Rectal smooth muscle tissue (tissue), 1 donor: ENCODE data around the gene DPP6.

Experiments
- H3K27ac ChIP-seq: one replicate; pipeline ENCODE4 v1.7.0; 2013; ENCODE audit warnings: low read depth, low read length, inconsistent platforms
- H3K27me3 ChIP-seq: one replicate; pipeline ENCODE4 v1.7.0; 2013; ENCODE audit warnings: low read length; ENCODE audit not compliant: control insufficient read depth, insufficient read depth
- H3K36me3 ChIP-seq: one replicate; pipeline ENCODE4 v1.7.0; 2013; ENCODE audit warnings: low read length; ENCODE audit not compliant: control insufficient read depth, insufficient read depth
- H3K4me1 ChIP-seq: one replicate; pipeline ENCODE4 v1.7.0; 2013; ENCODE audit warnings: low read length; ENCODE audit not compliant: control insufficient read depth, insufficient read depth
- H3K4me3 ChIP-seq: one replicate; pipeline ENCODE4 v1.7.0; 2013; ENCODE audit warnings: low read length
- H3K9ac ChIP-seq: one replicate; pipeline ENCODE4 v1.7.0; 2013; ENCODE audit warnings: low read length

Gene DPP6

DNA sequence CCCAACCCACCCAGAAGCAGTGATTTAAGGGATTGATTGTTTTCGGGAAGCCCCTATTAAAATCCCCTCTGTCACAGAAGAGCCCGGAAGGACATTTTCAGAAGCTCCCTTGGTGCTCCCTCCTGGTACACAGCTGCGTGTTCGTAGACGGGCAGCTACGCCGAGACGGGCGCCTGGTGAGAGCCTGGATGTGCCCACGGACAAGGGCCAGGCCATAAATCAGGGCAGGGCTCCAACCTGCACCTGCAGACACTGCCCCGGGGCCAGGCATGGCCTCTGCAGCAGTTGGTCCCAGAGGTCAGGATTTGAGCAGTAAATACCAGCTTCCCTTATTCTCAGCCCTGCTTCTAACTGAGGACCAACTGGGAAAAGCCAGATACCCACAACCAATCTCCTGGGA is 843.9 kb downstream of the DPP6 start:
- Histone ChIP-seq H3K4me1 (no peaks in the 10 kb centered on the region), H3K4me3 (no peak overlapping the region), H3K27ac (no peak overlapping the region), H3K36me3 (no peaks in the 10 kb centered on the region), H3K9ac (no peak overlapping the region), H3K27me3 (no peaks in the 10 kb centered on the region)

DNA sequence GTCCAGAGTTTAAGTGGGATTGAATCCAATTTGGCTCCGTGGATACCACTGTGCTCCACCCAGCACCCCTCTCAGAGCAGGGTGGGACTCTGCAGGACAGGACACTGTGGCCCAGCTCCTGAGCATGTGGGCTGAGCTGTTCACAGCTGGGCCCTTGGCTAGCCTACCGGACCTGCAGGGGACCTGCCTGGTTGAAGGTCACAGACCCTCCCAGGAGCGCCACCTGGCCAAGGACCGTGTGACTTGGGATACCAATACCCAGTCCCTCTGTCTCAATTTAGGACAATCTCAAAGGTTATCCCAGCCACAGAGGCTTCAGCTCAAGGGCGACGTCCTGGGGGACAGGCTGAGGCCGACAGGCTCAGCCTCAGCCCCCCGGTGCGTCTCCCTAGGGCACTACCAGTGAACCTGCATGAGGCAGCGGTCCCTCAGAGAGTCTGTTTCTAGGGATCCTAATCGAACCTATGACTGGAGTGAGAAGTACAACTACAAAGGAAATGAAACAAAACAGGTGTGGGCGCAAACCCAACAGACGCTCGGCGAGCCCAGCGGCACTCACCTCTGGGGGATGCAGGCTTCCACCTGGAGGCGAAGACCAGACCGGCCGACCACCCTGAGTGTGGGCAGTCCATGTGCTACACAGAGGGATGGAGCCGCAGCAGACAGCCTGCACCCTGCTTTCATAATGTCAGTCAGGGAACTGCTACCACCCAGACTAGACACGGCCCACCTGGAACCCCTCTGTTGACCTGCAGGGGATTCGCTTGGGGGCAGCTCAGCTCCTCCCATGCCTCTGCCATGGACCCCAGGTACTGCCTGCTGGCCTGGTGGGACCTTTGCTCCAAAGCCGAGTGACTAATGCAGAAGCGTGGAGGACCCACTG is 847.0 kb downstream of the DPP6 start:
- Histone ChIP-seq H3K27ac (no peak overlapping the region), H3K4me1 (no peaks in the 10 kb centered on the region), H3K36me3 (no peaks in the 10 kb centered on the region), H3K27me3 (no peaks in the 10 kb centered on the region), H3K4me3 (no peak overlapping the region), H3K9ac (no peak overlapping the region)

DNA sequence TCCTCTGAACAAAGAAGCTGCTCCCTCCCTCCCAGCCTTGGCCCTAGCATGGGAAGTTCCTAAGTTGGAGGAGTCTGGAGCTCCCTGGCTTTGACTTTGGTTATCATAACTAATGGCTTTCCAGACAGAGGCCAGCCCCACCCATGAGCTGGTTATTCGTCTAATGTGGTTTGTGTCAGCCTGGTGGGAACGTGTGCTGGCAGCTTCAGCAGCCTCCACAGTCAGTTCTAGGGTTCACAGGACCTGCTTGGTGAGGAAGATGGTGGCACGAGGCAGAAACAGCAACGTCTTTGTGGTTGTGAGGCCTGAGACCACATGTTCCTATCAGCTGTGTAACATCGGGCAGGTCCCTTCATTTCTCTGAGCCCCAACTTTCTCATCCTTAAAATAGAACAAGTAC is 847.7 kb downstream of the DPP6 start:
- Histone ChIP-seq H3K4me1 (no peaks in the 10 kb centered on the region), H3K27me3 (no peaks in the 10 kb centered on the region), H3K4me3 (no peak overlapping the region), H3K36me3 (no peaks in the 10 kb centered on the region), H3K9ac (no peak overlapping the region), H3K27ac (no peak overlapping the region)

DNA sequence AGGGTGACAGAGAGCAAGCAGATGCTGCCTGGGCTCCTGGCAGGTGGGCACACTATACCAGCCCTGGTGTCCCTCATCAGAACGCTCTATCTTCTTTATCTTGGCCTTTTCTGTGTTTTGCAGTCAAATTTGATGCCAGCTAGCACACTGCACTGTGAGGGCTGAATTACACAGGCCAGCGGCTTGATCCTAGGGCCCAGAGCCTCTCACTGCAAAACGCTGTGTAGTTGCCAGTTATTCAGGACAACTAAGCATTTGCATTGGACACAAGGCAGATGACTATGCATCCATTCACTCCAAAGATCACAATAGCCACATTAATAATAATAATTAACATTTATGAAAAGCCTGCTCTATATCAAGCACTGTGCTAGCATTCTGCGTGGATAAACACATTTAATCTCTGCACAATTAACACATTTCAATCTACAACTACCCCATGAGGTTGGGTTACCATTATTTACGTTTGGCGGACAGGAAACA is 850.4 kb downstream of the DPP6 start:
- no peaks in the 10 kb centered on the region for H3K36me3 ChIP-seq
- H3K4me3 ChIP-seq = no peak overlapping the region
- H3K9ac ChIP-seq = no peak overlapping the region
- no peaks in the 10 kb centered on the region for H3K4me1 ChIP-seq
- no peaks in the 10 kb centered on the region for H3K27me3 ChIP-seq
- no peak overlapping the region for H3K27ac ChIP-seq

DNA sequence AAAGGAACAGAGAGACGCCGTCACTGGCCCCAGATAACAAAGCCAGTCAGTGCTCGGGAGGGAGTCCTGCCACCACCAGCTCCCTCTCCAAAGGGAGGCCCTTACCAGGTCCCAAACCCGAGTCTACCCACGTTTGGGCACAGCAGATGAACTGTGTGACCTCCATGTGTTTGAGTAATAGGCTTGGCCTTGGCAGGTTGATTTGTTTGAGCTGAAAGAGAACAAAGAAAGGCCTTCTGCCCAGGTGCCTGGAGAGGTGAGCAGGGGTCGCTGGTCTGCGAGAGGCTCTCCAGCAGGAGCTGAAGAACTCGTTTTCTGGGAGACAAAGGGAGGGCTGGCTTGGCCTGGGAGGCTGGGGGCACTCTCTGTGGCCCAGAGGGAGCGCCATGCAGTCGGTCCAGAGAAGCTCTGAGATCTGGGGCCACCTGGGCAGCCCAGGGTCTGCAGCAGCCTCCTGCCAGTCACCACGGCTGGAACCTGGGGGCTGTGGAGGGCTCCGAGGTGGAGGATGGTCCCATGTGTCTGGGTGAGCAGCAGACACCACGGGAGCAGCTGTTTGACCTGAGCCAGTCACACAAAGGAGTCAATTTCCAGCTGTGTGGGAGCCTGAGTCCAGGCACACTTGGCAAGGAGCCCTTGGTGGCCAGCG is 851.0 kb downstream of the DPP6 start:
- H3K27me3 ChIP-seq = no peaks in the 10 kb centered on the region
- no peaks in the 10 kb centered on the region for H3K36me3 ChIP-seq
- H3K4me1 ChIP-seq = no peaks in the 10 kb centered on the region
- H3K4me3 ChIP-seq = no peak overlapping the region
- no peak overlapping the region for H3K27ac ChIP-seq
- H3K9ac ChIP-seq = no peak overlapping the region

DNA sequence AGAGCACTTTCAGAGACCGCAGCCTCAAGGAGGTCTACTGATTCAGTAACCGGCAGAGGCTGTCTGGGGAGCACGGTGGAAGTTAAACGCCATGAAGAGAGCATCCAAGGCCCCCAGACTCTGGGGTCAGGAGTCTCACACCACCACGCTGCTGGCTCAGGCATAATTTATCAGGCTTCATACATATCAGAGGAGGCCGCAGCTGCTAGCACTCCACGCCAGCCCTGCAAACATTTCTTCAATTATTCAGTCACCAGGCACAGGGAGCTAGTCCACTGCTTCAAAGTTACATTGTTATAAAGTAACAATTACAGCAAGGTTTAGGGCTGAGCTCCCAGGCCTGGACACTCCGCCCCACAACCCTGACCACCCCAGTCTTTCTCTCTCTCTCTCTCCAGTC is 852.9 kb downstream of the DPP6 start:
- Histone ChIP-seq H3K4me1 (no peaks in the 10 kb centered on the region), H3K36me3 (no peaks in the 10 kb centered on the region), H3K9ac (no peak overlapping the region), H3K4me3 (no peak overlapping the region), H3K27ac (no peak overlapping the region), H3K27me3 (no peaks in the 10 kb centered on the region)

- Histone ChIP-seq H3K9ac (no peak overlapping the region), H3K4me3 (no peak overlapping the region), H3K4me1 (no peaks in the 10 kb centered on the region), H3K27me3 (no peaks in the 10 kb centered on the region), H3K36me3 (no peaks in the 10 kb centered on the region), H3K27ac (no peak overlapping the region)
Observed at GRCh38 chr7:154905615-154906014, 853.4 kb downstream of the DPP6 start.

- Histone ChIP-seq H3K27me3 (no peaks in the 10 kb centered on the region), H3K4me3 (no peak overlapping the region), H3K4me1 (no peaks in the 10 kb centered on the region), H3K27ac (no peak overlapping the region), H3K36me3 (no peaks in the 10 kb centered on the region), H3K9ac (no peak overlapping the region)
Observed at GRCh38 chr7:154906201-154906600, 854.0 kb downstream of the DPP6 start.

GRCh38 chr7:154906736-154907355 is 854.6 kb downstream of the DPP6 start:
- no peak overlapping the region for H3K4me3 ChIP-seq
- H3K36me3 ChIP-seq = no peaks in the 10 kb centered on the region
- H3K27ac ChIP-seq = no peak overlapping the region
- H3K27me3 ChIP-seq = no peaks in the 10 kb centered on the region
- no peaks in the 10 kb centered on the region for H3K4me1 ChIP-seq
- no peak overlapping the region for H3K9ac ChIP-seq

GRCh38 chr7:154907651-154908620 is 855.7 kb downstream of the DPP6 start:
- no peaks in the 10 kb centered on the region for H3K4me1 ChIP-seq
- H3K9ac ChIP-seq = no peak overlapping the region
- H3K4me3 ChIP-seq = no peak overlapping the region
- no peak overlapping the region for H3K27ac ChIP-seq
- H3K36me3 ChIP-seq = no peaks in the 10 kb centered on the region
- no peaks in the 10 kb centered on the region for H3K27me3 ChIP-seq

DNA sequence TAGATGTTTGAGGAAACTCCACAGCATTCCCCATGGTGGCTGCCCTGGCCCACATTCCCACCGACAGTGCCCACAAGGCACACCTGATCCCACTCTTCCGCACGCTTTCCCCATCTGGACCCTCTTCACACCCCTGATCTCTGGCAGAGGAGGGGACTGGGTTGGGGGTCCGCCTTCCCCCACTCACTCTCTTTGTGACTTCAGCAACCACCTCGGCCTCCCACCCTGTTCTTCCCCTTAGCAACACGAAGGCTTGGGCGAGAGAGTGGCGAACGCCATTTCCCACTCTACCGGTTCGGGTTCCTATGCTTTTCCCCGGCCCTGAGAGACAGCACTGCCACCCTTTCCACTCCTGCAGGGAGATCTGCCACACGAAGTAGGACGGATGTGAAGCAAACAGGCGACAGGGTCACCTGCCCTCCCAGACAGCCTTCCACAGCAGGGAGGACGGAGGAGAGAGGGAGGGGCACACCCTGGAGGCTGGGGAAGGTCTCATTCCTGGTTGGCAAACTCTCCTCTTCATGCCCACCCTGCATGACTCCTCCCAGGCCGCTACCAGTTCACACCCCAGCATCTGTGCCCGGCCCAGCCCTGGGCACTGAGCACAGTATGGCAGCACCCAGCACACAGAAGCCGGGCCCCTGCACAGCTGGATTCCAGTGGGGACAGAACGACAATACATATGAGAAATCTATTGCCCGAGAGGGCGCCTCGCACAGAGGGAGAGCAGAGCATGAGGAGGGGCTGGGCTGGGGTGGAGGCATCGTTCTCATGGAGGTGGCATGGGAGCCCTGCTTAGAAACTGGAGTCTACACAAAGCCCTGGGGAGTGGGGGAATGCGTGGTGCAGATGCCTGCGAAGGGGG is 857.3 kb downstream of the DPP6 start:
- Histone ChIP-seq H3K27ac (no peak overlapping the region), H3K9ac (no peak overlapping the region), H3K36me3 (no peaks in the 10 kb centered on the region), H3K27me3 (peaks cover 5% of the 10 kb centered on the region), H3K4me1 (no peaks in the 10 kb centered on the region), H3K4me3 (no peak overlapping the region)
